ENCODE data around the gene MSANTD1. TPM values are rescaled to one million over a fixed set of nuclear protein-coding genes. Genes with fewer than 3 reads are reported as not detected.

Gene MSANTD1
- total RNA-seq, 4 donors from 2014 or later, result 2.0 to 4.9 (median 2.4) TPM

DNA sequence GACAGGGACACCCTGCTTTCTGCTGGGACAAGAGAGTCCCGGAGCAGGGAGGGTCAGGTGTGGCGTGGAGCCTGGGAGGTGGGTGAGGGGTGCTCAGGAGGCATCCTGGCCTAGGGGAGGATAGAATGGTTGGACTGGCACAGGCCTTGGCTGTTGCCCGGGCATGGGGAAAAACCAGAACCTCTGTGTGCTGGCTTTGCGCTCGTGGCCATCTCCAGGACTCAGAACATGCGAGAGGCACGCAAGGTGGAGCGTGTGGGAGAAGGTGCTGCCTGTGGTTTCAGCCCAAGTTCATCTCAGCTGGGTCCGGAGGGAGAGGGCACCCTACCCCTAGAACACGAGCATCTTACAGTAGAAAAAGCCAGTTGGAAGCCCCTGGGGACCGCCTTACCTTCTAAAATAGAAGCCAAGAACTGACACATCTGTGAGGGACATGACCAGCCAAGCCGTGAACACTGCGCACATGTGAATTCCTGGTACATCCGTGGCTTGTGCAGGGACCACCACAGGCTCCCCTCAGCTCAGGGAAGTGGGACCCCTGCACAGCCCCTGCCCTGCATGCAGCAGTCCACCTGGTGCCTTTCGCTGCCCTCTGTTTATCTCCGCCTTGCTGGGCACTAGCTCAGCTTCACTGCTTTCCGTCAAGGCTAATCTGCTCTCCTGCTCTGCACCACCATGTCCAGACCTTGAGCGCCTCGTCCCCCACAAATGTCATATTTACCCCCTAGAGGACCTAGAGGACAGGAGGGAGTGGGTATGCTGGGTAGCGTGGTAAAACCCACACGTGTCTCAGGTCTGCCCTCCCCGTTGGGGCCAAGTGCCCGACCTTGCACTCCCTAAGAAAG, 13.5 kb downstream of the MSANTD1 start:
- Histone ChIP-seq H3K36me3 (no peaks in the 10 kb centered on the region), H3K9me3 (no peaks in the 10 kb centered on the region), H3K27ac (no peak overlapping the region), H3K4me1 (peaks cover 0 to 8% of the 10 kb centered on the region in 2 donors), H3K27me3 (no peaks in the 10 kb centered on the region), H3K4me3 (replicated peaks in 1 of 3) (no peak overlapping the region)
- peak in 1 of 2 donors; percentile 1 for DNase-seq
- 88 to 93% methylated on average over 21 to 23 of the region's 23 CpGs for WGBS, 2 donors
- intact Hi-C loops (cut with DNase I), result no loop called here
- no peak for TF ChIP-seq POLR2A (IDR thresholded peaks at IDR 0.05)
- TF ChIP-seq, protein P1, sequence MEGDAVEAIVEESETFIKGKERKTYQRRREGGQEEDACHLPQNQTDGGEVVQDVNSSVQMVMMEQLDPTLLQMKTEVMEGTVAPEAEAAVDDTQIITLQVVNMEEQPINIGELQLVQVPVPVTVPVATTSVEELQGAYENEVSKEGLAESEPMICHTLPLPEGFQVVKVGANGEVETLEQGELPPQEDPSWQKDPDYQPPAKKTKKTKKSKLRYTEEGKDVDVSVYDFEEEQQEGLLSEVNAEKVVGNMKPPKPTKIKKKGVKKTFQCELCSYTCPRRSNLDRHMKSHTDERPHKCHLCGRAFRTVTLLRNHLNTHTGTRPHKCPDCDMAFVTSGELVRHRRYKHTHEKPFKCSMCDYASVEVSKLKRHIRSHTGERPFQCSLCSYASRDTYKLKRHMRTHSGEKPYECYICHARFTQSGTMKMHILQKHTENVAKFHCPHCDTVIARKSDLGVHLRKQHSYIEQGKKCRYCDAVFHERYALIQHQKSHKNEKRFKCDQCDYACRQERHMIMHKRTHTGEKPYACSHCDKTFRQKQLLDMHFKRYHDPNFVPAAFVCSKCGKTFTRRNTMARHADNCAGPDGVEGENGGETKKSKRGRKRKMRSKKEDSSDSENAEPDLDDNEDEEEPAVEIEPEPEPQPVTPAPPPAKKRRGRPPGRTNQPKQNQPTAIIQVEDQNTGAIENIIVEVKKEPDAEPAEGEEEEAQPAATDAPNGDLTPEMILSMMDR (IDR thresholded peaks at IDR 0.05), result no peak

- Histone ChIP-seq H3K36me3 (no peaks in the 10 kb centered on the region), H3K9me3 (no peaks in the 10 kb centered on the region), H3K4me3 (replicated peaks in 1 of 3) (no peak overlapping the region), H3K27me3 (no peaks in the 10 kb centered on the region), H3K4me1 (peaks cover 0 to 1% of the 10 kb centered on the region in 2 donors), H3K27ac (no peak overlapping the region)
- TF ChIP-seq, protein P1 (IDR thresholded peaks at IDR 0.05), result no peak
- TF ChIP-seq POLR2A (IDR thresholded peaks at IDR 0.05), result no peak
- WGBS, 2 donors, result 40 to 55% methylated on average over 20 to 25 of the region's 28 CpGs
- DNase-seq, result peak; percentile 71 to 76
- intact Hi-C loops (cut with DNase I), result no loop called here
Observed at GRCh38 chr4:3263053-3263875, 14.3 kb downstream of the MSANTD1 start.

DNA sequence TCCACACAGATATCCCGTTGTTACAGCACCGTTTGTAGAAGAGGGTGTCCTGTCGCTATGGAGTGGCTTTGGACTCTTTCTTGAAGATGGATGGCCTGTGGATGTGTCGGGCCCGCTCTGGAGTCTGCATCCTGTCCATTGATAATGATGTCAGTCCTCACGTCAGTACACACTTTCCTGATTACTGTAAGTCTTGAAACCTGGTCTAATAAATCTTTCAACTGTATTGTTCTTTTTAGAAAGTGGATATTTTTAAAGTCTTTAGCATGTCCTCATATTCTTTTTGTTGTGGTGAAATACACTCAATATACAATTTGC, 14.9 kb downstream of the MSANTD1 start:
- Histone ChIP-seq H3K4me3 (replicated peaks in 1 of 3) (no peak overlapping the region), H3K4me1 (no peaks in the 10 kb centered on the region), H3K27me3 (no peaks in the 10 kb centered on the region), H3K27ac (no peak overlapping the region), H3K36me3 (no peaks in the 10 kb centered on the region), H3K9me3 (no peaks in the 10 kb centered on the region)
- TF ChIP-seq, protein P1 (IDR thresholded peaks at IDR 0.05), result no peak
- TF ChIP-seq POLR2A (IDR thresholded peaks at IDR 0.05), result no peak
- WGBS, 2 donors, result 58 to 70% methylated on average over 6 of the region's 6 CpGs
- DNase-seq, result no peak
- intact Hi-C loops (cut with DNase I), result no loop called here

GRCh38 chr4:3266076-3266475, 17.1 kb downstream of the MSANTD1 start:
- no peak for DNase-seq
- WGBS, 2 donors, result 95% methylated on average over 17 of the region's 17 CpGs
- TF ChIP-seq, protein P1 (IDR thresholded peaks at IDR 0.05), result no peak
- no peak for TF ChIP-seq POLR2A (IDR thresholded peaks at IDR 0.05)

More at GRCh38 chr4:3266076-3266475, 17.1 kb downstream of the MSANTD1 start:
- H3K36me3 ChIP-seq, result no peaks in the 10 kb centered on the region
- H3K4me3 ChIP-seq (replicated peaks in 1 of 3), result no peak overlapping the region
- no peaks in the 10 kb centered on the region for H3K9me3 ChIP-seq
- H3K27ac ChIP-seq, result no peak overlapping the region
- no peaks in the 10 kb centered on the region for H3K27me3 ChIP-seq
- H3K4me1 ChIP-seq, result no peaks in the 10 kb centered on the region
- intact Hi-C loops (cut with DNase I), result no loop called here

Data from thyroid gland (tissue), 4 donors.